Tibial nerve (tissue), 4 donors: ENCODE results near the gene NPS. TPM values are rescaled to one million over a fixed set of nuclear protein-coding genes. Genes with fewer than 3 reads are reported as not detected.

ENCODE experiments used
- DNase-seq, 2 donors: peaks; one replicate each; pipeline ENCODE4 v3.0.0-alpha.2; 2019; ENCODE audit warnings: low spot score in 2 of 2
- H3K27ac ChIP-seq, 4 donors: fragments of 200-600 bp; sonication (generic) in 3 of 4; one replicate each; pipeline ENCODE4 v1.5.1; 2017 to 2019; ENCODE audit warnings: mild to moderate bottlenecking in 1 of 4
- H3K27me3 ChIP-seq, 2 donors: fragments of 200-600 bp; sonication (generic) in 1 of 2; one replicate each; pipeline versions ENCODE4 v1.5.1 to v1.6.0; 2017 to 2019
- H3K36me3 ChIP-seq, 3 donors: fragments of 200-600 bp; sonication (generic); one replicate each; pipeline ENCODE4 v1.5.1; 2018 to 2019
- H3K4me1 ChIP-seq, 4 donors: fragments of 200-600 bp; sonication (generic) in 3 of 4; one replicate each; pipeline ENCODE4 v1.5.1; 2017 to 2019
- H3K4me3 ChIP-seq, 4 donors: fragments of 200-600 bp; sonication (generic) in 3 of 4; one replicate each; pipeline ENCODE4 v1.5.1; 2017 to 2019; ENCODE audit warnings: mild to moderate bottlenecking in 1 of 4, moderate library complexity in 1 of 4
- H3K9me3 ChIP-seq, 4 donors: fragments of 200-600 bp; sonication (generic) in 3 of 4; one replicate each; pipeline ENCODE4 v1.5.1; 2017 to 2019
- CTCF ChIP-seq, 5 experiments: fragments of 200-600 bp in 3 of 5; fragments of 450-650 bp in 2 of 5; sonication (generic) in 3 of 5; IDR thresholded peaks; one replicate each; pipeline ENCODE4 v1.5.1; 2016 to 2019; ENCODE audit warnings: antibody characterized with exemption in 5 of 5, mild to moderate bottlenecking in 3 of 5, moderate library complexity in 2 of 5
- EP300 ChIP-seq, 2 donors: sonication (generic); formaldehyde crosslinking; IDR thresholded peaks; one replicate each; pipeline ENCODE4 v1.6.1; 2017; ENCODE audit warnings: antibody characterized with exemption in 2 of 2, mild to moderate bottlenecking in 1 of 2
- POLR2A ChIP-seq, 2 donors: fragments of 450-650 bp; IDR thresholded peaks; one replicate each; pipeline ENCODE4 v1.6.1; 2017; ENCODE audit warnings: antibody characterized with exemption in 2 of 2, mild to moderate bottlenecking in 2 of 2, moderate library complexity in 2 of 2
- WGBS, 2 donors: methylation state at CpG; one replicate each; pipeline ENCODE4 v1.1.5; 2018; 5-methylcytosine and 5-hydroxymethylcytosine counted together
- total RNA-seq, 4 donors: library from RNA; depleted of rRNA; stranded (reverse); fragments of >200 nt; gene quantifications; one replicate each; pipeline ENCODE4 v1.1.0, GENCODE V29; 2016

The NPS gene
- total RNA-seq, 4 donors from 2014 or later = not detected

- WGBS, 2 donors = 44 to 52% methylated on average over 2 of the region's 2 CpGs
- DNase-seq = no peak
- no peaks in the 10 kb centered on the region for H3K4me1 ChIP-seq
- no peak overlapping the region for H3K27ac ChIP-seq
- H3K9me3 ChIP-seq = no peaks in the 10 kb centered on the region
- H3K4me3 ChIP-seq = no peak overlapping the region
- H3K36me3 ChIP-seq = no peaks in the 10 kb centered on the region
- TF ChIP-seq CTCF (IDR thresholded peaks at IDR 0.05) (no peak), POLR2A (IDR thresholded peaks at IDR 0.05) (no peak), EP300 (IDR thresholded peaks at IDR 0.05) (no peak)
- no peaks in the 10 kb centered on the region for H3K27me3 ChIP-seq
Observed at GRCh38 chr10:127579640-127580039, 30.5 kb downstream of the NPS start.

GRCh38 chr10:127580822-127581221, 31.7 kb downstream of the NPS start:
- Histone ChIP-seq H3K4me1 (no peaks in the 10 kb centered on the region), H3K36me3 (no peaks in the 10 kb centered on the region), H3K27me3 (no peaks in the 10 kb centered on the region), H3K9me3 (peaks cover 0 to 1% (median 0%) of the 10 kb centered on the region in 4 donors), H3K4me3 (no peak overlapping the region), H3K27ac (no peak overlapping the region)
- TF ChIP-seq CTCF (IDR thresholded peaks at IDR 0.05) (no peak), EP300 (IDR thresholded peaks at IDR 0.05) (no peak), POLR2A (IDR thresholded peaks at IDR 0.05) (no peak)
- 69 to 71% methylated on average over 17 of the region's 17 CpGs for WGBS, 2 donors
- DNase-seq = no peak

GRCh38 chr10:127585519-127586023, 36.5 kb downstream of the NPS start:
- no peak for TF ChIP-seq CTCF (IDR thresholded peaks at IDR 0.05)
- no peak for TF ChIP-seq EP300 (IDR thresholded peaks at IDR 0.05)
- TF ChIP-seq POLR2A (IDR thresholded peaks at IDR 0.05) = no peak
- WGBS, 2 donors = 60 to 81% methylated on average over 4 of the region's 4 CpGs
- Histone ChIP-seq H3K4me3 (no peak overlapping the region), H3K4me1 (no peaks in the 10 kb centered on the region), H3K9me3 (peaks cover 0 to 6% (median 0%) of the 10 kb centered on the region in 4 donors), H3K27ac (no peak overlapping the region), H3K27me3 (no peaks in the 10 kb centered on the region), H3K36me3 (no peaks in the 10 kb centered on the region)
- no peak for DNase-seq

- no peak for TF ChIP-seq EP300 (IDR thresholded peaks at IDR 0.05)
- no peak for TF ChIP-seq POLR2A (IDR thresholded peaks at IDR 0.05)
- no peak for TF ChIP-seq CTCF (IDR thresholded peaks at IDR 0.05)
- H3K4me3 ChIP-seq = no peak overlapping the region
- no peak for DNase-seq
- WGBS, 2 donors = 29 to 32% methylated on average over 4 of the region's 4 CpGs
- H3K27ac ChIP-seq = no peak overlapping the region
- H3K4me1 ChIP-seq = no peaks in the 10 kb centered on the region
- H3K9me3 ChIP-seq = peaks cover 0 to 6% (median 0%) of the 10 kb centered on the region in 4 donors
- H3K36me3 ChIP-seq = no peaks in the 10 kb centered on the region
- no peaks in the 10 kb centered on the region for H3K27me3 ChIP-seq
Observed at GRCh38 chr10:127587668-127588365, 38.7 kb downstream of the NPS start.

GRCh38 chr10:127592586-127592985, 43.5 kb downstream of the NPS start:
- Histone ChIP-seq H3K36me3 (no peaks in the 10 kb centered on the region), H3K4me3 (no peak overlapping the region), H3K27ac (no peak overlapping the region), H3K9me3 (no peaks in the 10 kb centered on the region), H3K27me3 (no peaks in the 10 kb centered on the region), H3K4me1 (no peaks in the 10 kb centered on the region)
- WGBS, 2 donors = 64 to 73% methylated on average over 7 of the region's 7 CpGs
- DNase-seq = no peak
- TF ChIP-seq CTCF (IDR thresholded peaks at IDR 0.05) (no peak), POLR2A (IDR thresholded peaks at IDR 0.05) (no peak), EP300 (IDR thresholded peaks at IDR 0.05) (no peak)
